ENCODE data around the gene RHEB. TPM values are rescaled to one million over a fixed set of nuclear protein-coding genes. Genes with fewer than 3 reads are reported as not detected.
A peak's percentile ranks its signal among the peaks of the same experiment; 100 is the strongest.

RHEB gene
- total and polyA plus RNA-seq, 2 of the 13 experiments (the other 11 are each of a cell fraction or from before 2014, with no cell fraction given): 55.0 to 77.6 TPM

DNA sequence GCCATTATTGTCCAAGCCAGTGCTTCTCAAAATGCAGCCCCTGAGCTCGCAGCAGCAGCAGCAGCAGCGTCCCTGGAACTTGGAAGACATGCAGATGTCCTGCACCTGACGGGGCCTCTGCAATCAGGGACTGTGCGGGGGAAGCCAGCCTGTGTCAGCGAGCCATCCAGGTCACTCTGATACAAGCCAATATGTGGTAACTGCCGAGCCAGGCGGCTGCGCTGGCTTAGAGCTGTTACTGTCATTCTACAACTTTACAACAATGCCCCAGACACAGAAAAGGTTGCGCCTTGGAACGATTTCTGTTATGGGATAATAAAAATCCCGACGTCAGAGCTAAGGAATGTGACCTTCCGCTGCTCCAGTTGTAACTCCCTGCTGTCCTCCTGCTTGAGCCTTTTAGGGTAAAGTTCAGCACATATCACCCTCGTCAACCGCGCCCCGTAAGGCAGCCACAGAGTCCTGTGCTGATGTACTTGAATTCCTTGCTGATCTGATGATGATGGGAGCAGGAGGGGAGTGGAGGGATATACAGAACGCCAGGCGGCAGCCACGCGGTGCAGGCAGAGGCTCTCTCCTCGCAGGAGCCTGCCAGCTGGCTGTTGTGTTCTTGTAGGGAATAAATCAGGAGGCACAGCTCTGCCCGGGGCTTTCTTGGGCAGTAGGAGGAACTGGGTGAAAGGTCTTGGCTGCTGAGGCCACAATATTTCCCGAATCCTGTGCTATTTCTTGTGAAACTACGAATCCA lies 59.8 kb downstream of the RHEB start (continued):
- TF ChIP-seq SNAPC2 (CRISPR knock-in tag; IDR thresholded peaks at IDR 0.05): no peak
- no peak for TF ChIP-seq TAF15 (IDR thresholded peaks at IDR 0.05; ENCODE audit: low read depth, low read length, poor library complexity, severe bottlenecking)
- TF ChIP-seq ZNF605 (CRISPR knock-in tag; IDR thresholded peaks at IDR 0.05): no peak
- no peak for TF ChIP-seq ZSCAN12 (CRISPR knock-in tag; IDR thresholded peaks at IDR 0.05)
- peak; percentile 90 for TF ChIP-seq PPARG (CRISPR knock-in tag; conservative IDR thresholded peaks at IDR 0.05)
- no peak for TF ChIP-seq ZNF30 (CRISPR knock-in tag; IDR thresholded peaks at IDR 0.05)
- no peak for TF ChIP-seq ZC3H4 (CRISPR knock-in tag; IDR thresholded peaks at IDR 0.05; ENCODE audit: borderline replicate concordance)
- no peak for TF ChIP-seq ATF7 (IDR thresholded peaks at IDR 0.05)
- TF ChIP-seq ATF7 (CRISPR knock-in tag; IDR thresholded peaks at IDR 0.05): peak; percentile 63; the same call in 1 of the 2 replicates
- TF ChIP-seq RARA (CRISPR knock-in tag; IDR thresholded peaks at IDR 0.05): no peak
- no peak for TF ChIP-seq MAF1 (CRISPR knock-in tag; IDR thresholded peaks at IDR 0.05; ENCODE audit: borderline replicate concordance)
- TF ChIP-seq FOXO1 (CRISPR knock-in tag; IDR thresholded peaks at IDR 0.05): no peak
- TF ChIP-seq MEIS2 (CRISPR knock-in tag; IDR thresholded peaks at IDR 0.05): peak; percentile 36; the same call in 1 of the 2 replicates
- TF ChIP-seq, protein P1, sequence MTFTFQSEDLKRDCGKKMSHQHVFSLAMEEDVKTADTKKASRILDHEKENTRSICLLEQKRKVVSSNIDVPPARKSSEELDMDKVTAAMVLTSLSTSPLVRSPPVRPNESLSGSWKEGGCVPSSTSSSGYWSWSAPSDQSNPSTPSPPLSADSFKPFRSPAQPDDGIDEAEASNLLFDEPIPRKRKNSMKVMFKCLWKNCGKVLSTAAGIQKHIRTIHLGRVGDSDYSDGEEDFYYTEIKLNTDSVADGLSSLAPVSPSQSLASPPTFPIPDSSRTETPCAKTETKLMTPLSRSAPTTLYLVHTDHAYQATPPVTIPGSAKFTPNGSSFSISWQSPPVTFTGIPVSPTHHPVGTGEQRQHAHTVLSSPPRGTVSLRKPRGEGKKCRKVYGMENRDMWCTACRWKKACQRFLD (CRISPR knock-in tag; IDR thresholded peaks at IDR 0.05; ENCODE audit: borderline replicate concordance): no peak
- no peak for TF ChIP-seq ZSCAN30 (CRISPR knock-in tag; IDR thresholded peaks at IDR 0.05)
- no peak for TF ChIP-seq ZNF598 (CRISPR knock-in tag; IDR thresholded peaks at IDR 0.05; ENCODE audit: borderline replicate concordance)
- TF ChIP-seq ELF1 (CRISPR knock-in tag; IDR thresholded peaks at IDR 0.05): no peak
- no peak for TF ChIP-seq GFI1 (CRISPR knock-in tag; IDR thresholded peaks at IDR 0.05; ENCODE audit: borderline replicate concordance)
- TF ChIP-seq CENPT (CRISPR knock-in tag; IDR thresholded peaks at IDR 0.05; ENCODE audit: low read depth): no peak
- TF ChIP-seq YEATS4 (CRISPR knock-in tag; IDR thresholded peaks at IDR 0.05; ENCODE audit: borderline replicate concordance): no peak
- no peak for TF ChIP-seq ZNF230 (CRISPR knock-in tag; IDR thresholded peaks at IDR 0.05)
- no peak for TF ChIP-seq NR2F6 (IDR thresholded peaks at IDR 0.05)
- TF ChIP-seq NR2F6 (CRISPR knock-in tag; IDR thresholded peaks at IDR 0.05): no peak; the same call in 1 of the 2 replicates
- 0 out of 2 replicates have a peak, but pooled peaks have one; percentile 13 for TF ChIP-seq KAT8 (CRISPR knock-in tag; IDR thresholded peaks at IDR 0.05)
- TF ChIP-seq, protein P2, sequence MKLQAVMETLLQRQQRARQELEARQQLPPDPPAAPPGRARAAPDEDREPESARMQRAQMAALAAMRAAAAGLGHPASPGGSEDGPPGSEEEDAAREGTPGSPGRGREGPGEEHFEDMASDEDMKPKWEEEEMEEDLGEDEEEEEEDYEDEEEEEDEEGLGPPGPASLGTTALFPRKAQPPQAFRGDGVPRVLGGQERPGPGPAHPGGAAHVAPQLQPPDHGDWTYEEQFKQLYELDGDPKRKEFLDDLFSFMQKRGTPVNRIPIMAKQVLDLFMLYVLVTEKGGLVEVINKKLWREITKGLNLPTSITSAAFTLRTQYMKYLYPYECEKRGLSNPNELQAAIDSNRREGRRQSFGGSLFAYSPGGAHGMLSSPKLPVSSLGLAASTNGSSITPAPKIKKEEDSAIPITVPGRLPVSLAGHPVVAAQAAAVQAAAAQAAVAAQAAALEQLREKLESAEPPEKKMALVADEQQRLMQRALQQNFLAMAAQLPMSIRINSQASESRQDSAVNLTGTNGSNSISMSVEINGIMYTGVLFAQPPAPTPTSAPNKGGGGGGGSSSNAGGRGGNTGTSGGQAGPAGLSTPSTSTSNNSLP (IDR thresholded peaks at IDR 0.05; ENCODE audit: low read depth, low read length): peak; percentile 57; the same call in 1 of the 2 replicates
- no peak for TF ChIP-seq MXI1 (IDR thresholded peaks at IDR 0.05; ENCODE audit: borderline replicate concordance, low read depth, low read length)
- TF ChIP-seq JUN (CRISPR knock-in tag; IDR thresholded peaks at IDR 0.05): peak; percentile 86
- TF ChIP-seq RFXAP (CRISPR knock-in tag; IDR thresholded peaks at IDR 0.05; ENCODE audit: borderline replicate concordance): no peak
- TF ChIP-seq RBM39 (IDR thresholded peaks at IDR 0.05; ENCODE audit: low read depth, low read length, poor library complexity, severe bottlenecking): no peak
- no peak for TF ChIP-seq ELK4 (CRISPR knock-in tag; IDR thresholded peaks at IDR 0.05; ENCODE audit: borderline replicate concordance)

Data from HepG2 (cell line).